Endothelial cell of umbilical vein (primary cell): ENCODE data around the gene TTL. TPM values are rescaled to one million over a fixed set of nuclear protein-coding genes. Genes with fewer than 3 reads are reported as not detected.

Source experiments
- BruUV-seq: library from RNA; stranded (reverse); fragments of 400-500 nt; replicated peaks from 2 replicates; lab custom pipeline; 2021; lab: Mats Ljungman, UMichigan
- CTCF ChIA-PET: fragments of 300-600, 350-600 bp; sonication (Branson Sonifier 250); formaldehyde crosslinking; loops from one replicate; lab custom pipeline; 2021; ENCODE audit warnings: antibody characterized with exemption, inconsistent platforms; lab: Charles Lee
- POLR2A ChIA-PET: fragments of 300-600, 350-600 bp; sonication (Branson Sonifier 250); formaldehyde crosslinking; loops from one replicate; lab custom pipeline; 2021; ENCODE audit warnings: antibody characterized with exemption, inconsistent platforms; lab: Charles Lee
- DNase-seq: peaks from one replicate; pipeline ENCODE4 v3.0.0-alpha.2; 2011; ENCODE audit warnings: low read depth, low spot score
- FAIRE-seq: peaks from 2 replicates; lab custom pipeline; 2011; peaks lifted over from hg19 to GRCh38; lab: Jason Lieb, UNC
- H2AFZ ChIP-seq: 2 replicates; pipeline ENCODE4 v1.6.0; 2012; ENCODE audit warnings: low read depth, low read length, control low read depth, inconsistent platforms
- H3K27ac ChIP-seq: 2 replicates; pipeline ENCODE4 v1.5.1; 2011; ENCODE audit warnings: low read depth, mild to moderate bottlenecking, control low read depth, low read length, moderate library complexity; ENCODE audit not compliant: insufficient read depth
- H3K27me3 ChIP-seq, 2 experiments: 2 replicates each; pipeline versions ENCODE4 v1.6.0 to v1.6.1; 2011; ENCODE audit warnings: low read length in 2 of 2, mixed read lengths in 1 of 2; ENCODE audit not compliant: control insufficient read depth in 2 of 2, insufficient read depth in 2 of 2
- H3K36me3 ChIP-seq, 2 experiments: 2 replicates in 1 of 2; 3 replicates in 1 of 2; pipeline ENCODE4 v1.5.1; 2011; ENCODE audit warnings: low read length in 2 of 2, mild to moderate bottlenecking in 1 of 2, moderate library complexity in 1 of 2; ENCODE audit not compliant: control insufficient read depth in 2 of 2, insufficient read depth in 2 of 2; ENCODE audit errors: extremely low read depth in 1 of 2
- H3K4me1 ChIP-seq: 3 replicates; pipeline ENCODE4 v1.5.1; 2011; ENCODE audit warnings: mild to moderate bottlenecking, low read length; ENCODE audit not compliant: control insufficient read depth, insufficient read depth; ENCODE audit errors: extremely low read depth
- H3K4me2 ChIP-seq: 2 replicates; pipeline ENCODE4 v1.6.1; 2011; ENCODE audit warnings: low read length, control low read depth, mixed read lengths; ENCODE audit not compliant: insufficient read depth
- H3K4me3 ChIP-seq, 3 experiments: fragments of 200-600 bp in 1 of 3; sonication (generic), shearing (Covaris generic) in 1 of 3; replicated peaks in 1 of 3; 2 replicates each; pipeline ENCODE4 v1.5.1; 2011 to 2016; ENCODE audit warnings: control low read depth in 3 of 3, low read length in 3 of 3, mild to moderate bottlenecking in 2 of 3, inconsistent platforms in 1 of 3, low read depth in 1 of 3, moderate library complexity in 1 of 3; ENCODE audit not compliant: insufficient read depth in 1 of 3
- H3K79me2 ChIP-seq: 2 replicates; pipeline ENCODE4 v1.6.0; 2012; ENCODE audit warnings: low read length, inconsistent platforms; ENCODE audit not compliant: control insufficient read depth, insufficient read depth
- H3K9ac ChIP-seq: replicated peaks from 2 replicates; pipeline ENCODE3; 2011; ENCODE audit warnings: low read length, control low read depth; ENCODE audit not compliant: insufficient read depth; ENCODE audit errors: extremely low read depth
- H3K9me1 ChIP-seq: replicated peaks from 3 replicates; pipeline ENCODE4 v1.6.0; 2011; ENCODE audit warnings: mild to moderate bottlenecking, low read length; ENCODE audit not compliant: control insufficient read depth, insufficient read depth; ENCODE audit errors: extremely low read depth
- H3K9me3 ChIP-seq: replicated peaks from 2 replicates; pipeline ENCODE4 v1.5.1; 2012; ENCODE audit warnings: low read length, inconsistent platforms; ENCODE audit not compliant: control insufficient read depth, insufficient read depth
- H4K20me1 ChIP-seq: replicated peaks from 2 replicates; pipeline ENCODE3; 2011; ENCODE audit warnings: mild to moderate bottlenecking, low read length; ENCODE audit not compliant: control insufficient read depth, insufficient read depth; ENCODE audit errors: extremely low read depth
- EZH2 ChIP-seq: IDR thresholded peaks from 2 replicates; pipeline ENCODE4 v1.6.1; 2012; ENCODE audit warnings: borderline replicate concordance, low read depth, mild to moderate bottlenecking, moderate library complexity, low read length, inconsistent platforms; ENCODE audit not compliant: severe bottlenecking
- FOS ChIP-seq: IDR thresholded peaks from 2 replicates; pipeline ENCODE4 v1.6.1; 2011; ENCODE audit warnings: mild to moderate bottlenecking, low read length, moderate library complexity, borderline replicate concordance; ENCODE audit not compliant: insufficient read depth
- GATA2 ChIP-seq: IDR thresholded peaks from 2 replicates; pipeline ENCODE4 v1.7.0; 2011; ENCODE audit warnings: low read depth, mild to moderate bottlenecking, moderate library complexity, mixed read lengths, low read length; ENCODE audit not compliant: insufficient read length, insufficient read depth
- JUN ChIP-seq: IDR thresholded peaks from 2 replicates; pipeline ENCODE4 v1.6.1; 2011; ENCODE audit warnings: borderline replicate concordance, low read depth; ENCODE audit not compliant: insufficient read length, insufficient read depth
- MYC ChIP-seq: IDR thresholded peaks from one replicate; pipeline ENCODE4 v1.6.1; 2011; ENCODE audit warnings: mild to moderate bottlenecking, low read depth, low read length
- POLR2A ChIP-seq: IDR thresholded peaks from 2 replicates; pipeline ENCODE4 v1.6.1; 2012; ENCODE audit warnings: low read depth, mild to moderate bottlenecking, control low read depth, low read length
- POLR2AphosphoS5 ChIP-seq: IDR thresholded peaks from 2 replicates; pipeline ENCODE4 v1.6.1; 2012; ENCODE audit warnings: low read depth, mild to moderate bottlenecking, control low read depth, low read length, moderate library complexity; ENCODE audit not compliant: insufficient read depth
- dilution Hi-C: fragments of 300-500 bp; cut with MboI; formaldehyde crosslinking; loops from one replicate; pipeline ENCODE4 v1.15.0; 2019; ENCODE audit warnings: low sequenced_read_pairs; ENCODE audit not compliant: extremely low pct_ligation_motif_present
- intact Hi-C: fragments of 100-400 bp; cut with micrococcal nuclease; formaldehyde crosslinking; loops from one replicate; pipeline ENCODE4 v1.10.0; 2022
- polyA plus RNA-seq, 4 experiments: library from polyadenylated mRNA; depleted of rRNA in 3 of 4; stranded (reverse) in 3 of 4; unstranded in 1 of 4; fragments of >200 nt; gene quantifications; 2 replicates each; pipeline versions ENCODE4 v1.2.1 to v1.2.3, GENCODE V29; 2011 to 2012; ENCODE audit warnings: missing spikeins in 1 of 4
- total RNA-seq: library from RNA; stranded (reverse); gene quantifications from 2 replicates; pipeline ENCODE4 v1.2.3, GENCODE V29; 2021
- TF ChIP-seq, protein P1 (sequence below), 2 donors: IDR thresholded peaks; 1 replicate in 1 of 2; 2 replicates in 1 of 2; pipeline ENCODE4 v1.5.1; 2011; ENCODE audit warnings: low read length in 2 of 2, mild to moderate bottlenecking in 2 of 2, moderate library complexity in 2 of 2, control low read depth in 1 of 2, inconsistent platforms in 1 of 2, low read depth in 1 of 2; ENCODE audit not compliant: insufficient read depth in 1 of 2; ENCODE audit errors: extremely low read depth in 1 of 2
- TF ChIP-seq, protein P2 (sequence below): IDR thresholded peaks from 2 replicates; pipeline ENCODE4 v1.6.1; 2011; ENCODE audit not compliant: insufficient read depth, insufficient read length

The TTL gene
- total and polyA plus RNA-seq, 2 donors (not counting 3 experiments of a cell fraction or from before 2014, with no cell fraction given) = 21.9 to 66.8 TPM

DNA sequence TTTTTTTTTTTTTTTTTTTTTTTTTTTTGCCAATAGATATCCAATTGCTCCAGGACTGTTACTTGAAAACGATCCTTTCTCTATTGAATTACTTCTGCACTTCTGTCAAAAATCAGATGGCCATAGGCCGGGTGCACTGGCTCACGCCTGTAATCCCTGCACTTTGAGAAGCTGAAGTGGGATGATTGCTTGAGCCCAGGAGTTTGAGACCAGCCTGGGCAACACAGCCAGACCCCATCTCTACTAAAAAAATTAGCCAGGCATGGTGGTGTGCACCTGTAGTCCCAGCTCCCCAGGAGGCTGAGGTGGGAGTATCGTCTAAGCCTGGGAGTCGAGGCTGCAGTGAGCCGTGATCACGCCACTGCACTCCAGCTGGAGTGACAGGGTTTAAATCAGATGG lies 98.1 kb downstream of the TTL start:
- H2AFZ ChIP-seq = no peak overlapping the region
- H3K9ac ChIP-seq = no peak overlapping the region
- H3K27me3 ChIP-seq = no peaks in the 10 kb centered on the region
- DNase-seq (no peak), FAIRE-seq (no peak)
- BruUV-seq = no TSS peak
- no peak overlapping the region for H3K27ac ChIP-seq
- no peaks in the 10 kb centered on the region for H4K20me1 ChIP-seq
- intact Hi-C loops = loop anchor here (5.0 kb wide), 4 partner anchors 303 to 693 kb away; partner anchors contain the start of genes TMEM87B and ZC3H6
- POLR2A ChIA-PET = no interaction called here
- H3K79me2 ChIP-seq = no peaks in the 10 kb centered on the region
- H3K4me3 ChIP-seq = no peak overlapping the region
- TF ChIP-seq MYC (no peak), POLR2AphosphoS5 (no peak), EZH2 (no peak), POLR2A (no peak), GATA2 (no peak), JUN (no peak), FOS (no peak)
- TF ChIP-seq, protein P1, sequence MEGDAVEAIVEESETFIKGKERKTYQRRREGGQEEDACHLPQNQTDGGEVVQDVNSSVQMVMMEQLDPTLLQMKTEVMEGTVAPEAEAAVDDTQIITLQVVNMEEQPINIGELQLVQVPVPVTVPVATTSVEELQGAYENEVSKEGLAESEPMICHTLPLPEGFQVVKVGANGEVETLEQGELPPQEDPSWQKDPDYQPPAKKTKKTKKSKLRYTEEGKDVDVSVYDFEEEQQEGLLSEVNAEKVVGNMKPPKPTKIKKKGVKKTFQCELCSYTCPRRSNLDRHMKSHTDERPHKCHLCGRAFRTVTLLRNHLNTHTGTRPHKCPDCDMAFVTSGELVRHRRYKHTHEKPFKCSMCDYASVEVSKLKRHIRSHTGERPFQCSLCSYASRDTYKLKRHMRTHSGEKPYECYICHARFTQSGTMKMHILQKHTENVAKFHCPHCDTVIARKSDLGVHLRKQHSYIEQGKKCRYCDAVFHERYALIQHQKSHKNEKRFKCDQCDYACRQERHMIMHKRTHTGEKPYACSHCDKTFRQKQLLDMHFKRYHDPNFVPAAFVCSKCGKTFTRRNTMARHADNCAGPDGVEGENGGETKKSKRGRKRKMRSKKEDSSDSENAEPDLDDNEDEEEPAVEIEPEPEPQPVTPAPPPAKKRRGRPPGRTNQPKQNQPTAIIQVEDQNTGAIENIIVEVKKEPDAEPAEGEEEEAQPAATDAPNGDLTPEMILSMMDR (IDR thresholded peaks at IDR 0.05; ENCODE audit: extremely low read depth in 1 of 2, insufficient read depth in 1 of 2, low read depth in 1 of 2, low read length in 2 of 2) = no peak
- TF ChIP-seq, protein P2, sequence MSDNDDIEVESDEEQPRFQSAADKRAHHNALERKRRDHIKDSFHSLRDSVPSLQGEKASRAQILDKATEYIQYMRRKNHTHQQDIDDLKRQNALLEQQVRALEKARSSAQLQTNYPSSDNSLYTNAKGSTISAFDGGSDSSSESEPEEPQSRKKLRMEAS = no peak
- CTCF ChIA-PET = interaction anchor here (1.1 to 1.3 kb wide), 2 partner anchors 146 to 362 kb away, joined by 3 to 4 read pairs; no protein-coding TSS in a partner anchor
- H3K9me1 ChIP-seq = no peaks in the 10 kb centered on the region
- H3K9me3 ChIP-seq = no peaks in the 10 kb centered on the region
- peaks cover 4 to 9% of the 10 kb centered on the region in 2 experiments for H3K36me3 ChIP-seq
- H3K4me1 ChIP-seq = peaks cover 10% of the 10 kb centered on the region
- no peak overlapping the region for H3K4me2 ChIP-seq
- dilution Hi-C loops = no loop called here
